Measurements from ENCODE around the gene TSPAN9. TPM values are rescaled to one million over a fixed set of nuclear protein-coding genes. Genes with fewer than 3 reads are reported as not detected.

TSPAN9 gene
- total RNA-seq, 1 experiment from 2014 or later: 9.6 TPM

GRCh38 chr12:3032161-3032560 lies 45.0 kb upstream of the TSPAN9 start:
- BruUV-seq (replicated peaks): no TSS peak
- no peak overlapping the region for H3K4me3 ChIP-seq
- no peaks in the 10 kb centered on the region for H3K79me2 ChIP-seq (ENCODE audit: low read depth)
- H3K4me2 ChIP-seq: no peak overlapping the region
- 0 out of 2 replicates have a peak, but pooled peaks cover 8% of the 10 kb centered on the region for H4K20me1 ChIP-seq (ENCODE audit: insufficient read depth)
- H3K9me2 ChIP-seq (ENCODE audit: insufficient read depth): no peaks in the 10 kb centered on the region
- TF ChIP-seq EZH2 (IDR thresholded peaks at IDR 0.05; ENCODE audit: low read depth): no peak
- TF ChIP-seq, protein P1, sequence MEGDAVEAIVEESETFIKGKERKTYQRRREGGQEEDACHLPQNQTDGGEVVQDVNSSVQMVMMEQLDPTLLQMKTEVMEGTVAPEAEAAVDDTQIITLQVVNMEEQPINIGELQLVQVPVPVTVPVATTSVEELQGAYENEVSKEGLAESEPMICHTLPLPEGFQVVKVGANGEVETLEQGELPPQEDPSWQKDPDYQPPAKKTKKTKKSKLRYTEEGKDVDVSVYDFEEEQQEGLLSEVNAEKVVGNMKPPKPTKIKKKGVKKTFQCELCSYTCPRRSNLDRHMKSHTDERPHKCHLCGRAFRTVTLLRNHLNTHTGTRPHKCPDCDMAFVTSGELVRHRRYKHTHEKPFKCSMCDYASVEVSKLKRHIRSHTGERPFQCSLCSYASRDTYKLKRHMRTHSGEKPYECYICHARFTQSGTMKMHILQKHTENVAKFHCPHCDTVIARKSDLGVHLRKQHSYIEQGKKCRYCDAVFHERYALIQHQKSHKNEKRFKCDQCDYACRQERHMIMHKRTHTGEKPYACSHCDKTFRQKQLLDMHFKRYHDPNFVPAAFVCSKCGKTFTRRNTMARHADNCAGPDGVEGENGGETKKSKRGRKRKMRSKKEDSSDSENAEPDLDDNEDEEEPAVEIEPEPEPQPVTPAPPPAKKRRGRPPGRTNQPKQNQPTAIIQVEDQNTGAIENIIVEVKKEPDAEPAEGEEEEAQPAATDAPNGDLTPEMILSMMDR (conservative IDR thresholded peaks at IDR 0.05): no peak
- no peak overlapping the region for H3K27ac ChIP-seq
- ChIA-PET POLR2A (ENCODE audit: unreplicated experiment) (interaction anchor here (0.6 kb wide), 1 partner anchor 283 kb away, joined by 4 read pairs; no protein-coding TSS in a partner anchor), CTCF (no interaction called here)
- H3K4me1 ChIP-seq (replicated peaks; ENCODE audit: insufficient read depth): no peaks in the 10 kb centered on the region
- H3F3A ChIP-seq (ENCODE audit: insufficient read depth, low read depth): no peaks in the 10 kb centered on the region
- intact Hi-C loops (cut with micrococcal nuclease; ENCODE audit: unreplicated experiment): no loop called here
- no peaks in the 10 kb centered on the region for H3K9me3 ChIP-seq (ENCODE audit: insufficient read depth, low read depth)
- no peaks in the 10 kb centered on the region for H3K27me3 ChIP-seq (ENCODE audit: insufficient read depth, low read depth)
- no peak overlapping the region for H2AFZ ChIP-seq
- no peak for DNase-seq
- no peaks in the 10 kb centered on the region for H3K36me3 ChIP-seq (ENCODE audit: low read depth)

DNA sequence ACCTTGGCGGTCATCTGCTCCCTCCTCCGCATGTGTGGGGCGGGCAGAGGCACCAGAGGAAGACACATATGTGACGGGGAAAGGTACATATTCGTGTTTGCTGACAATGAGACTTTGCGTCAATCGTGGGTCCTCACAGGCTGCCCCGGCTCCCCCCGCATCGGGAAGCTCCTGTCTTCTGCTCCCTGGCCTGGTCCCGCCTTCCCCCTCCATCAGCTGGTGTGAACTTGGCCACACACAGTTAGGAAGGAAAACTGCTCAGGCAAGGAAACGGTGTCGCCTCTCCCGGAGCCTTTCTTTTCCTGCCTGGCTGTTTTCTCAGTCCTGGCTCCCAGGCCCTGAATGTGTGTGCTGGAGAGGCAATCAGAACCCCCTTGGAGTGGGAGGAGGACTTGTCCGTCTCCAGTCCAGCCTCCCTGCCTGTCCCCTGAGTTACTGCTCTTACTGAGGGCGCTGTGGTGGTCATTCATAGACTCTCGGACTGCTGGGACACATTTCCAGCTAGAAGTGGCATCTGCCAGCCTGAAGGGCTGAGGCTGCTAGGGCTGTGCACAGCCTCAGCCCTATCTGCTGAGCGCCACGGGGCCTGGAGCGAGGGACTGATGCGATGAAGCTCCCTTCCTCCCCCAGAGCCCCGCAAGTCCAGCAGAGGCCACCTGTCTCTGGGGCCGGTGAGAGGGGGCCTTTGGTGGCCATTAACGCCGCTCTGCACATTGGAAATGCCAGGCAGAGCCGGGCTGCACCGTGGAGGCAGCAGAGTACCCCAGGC lies 44.2 kb upstream of the TSPAN9 start:
- no peak overlapping the region for H3K4me3 ChIP-seq
- no TSS peak for BruUV-seq (replicated peaks)
- 0 out of 2 replicates have a peak, but pooled peaks cover 8% of the 10 kb centered on the region for H4K20me1 ChIP-seq (ENCODE audit: insufficient read depth)
- H3K4me2 ChIP-seq: no peak overlapping the region
- H2AFZ ChIP-seq: no peak overlapping the region
- H3K9me3 ChIP-seq (ENCODE audit: insufficient read depth, low read depth): no peaks in the 10 kb centered on the region
- H3K4me1 ChIP-seq (replicated peaks; ENCODE audit: insufficient read depth): no peaks in the 10 kb centered on the region
- no peaks in the 10 kb centered on the region for H3K27me3 ChIP-seq (ENCODE audit: insufficient read depth, low read depth)
- H3F3A ChIP-seq (ENCODE audit: insufficient read depth, low read depth): no peaks in the 10 kb centered on the region
- no peak overlapping the region for H3K27ac ChIP-seq
- TF ChIP-seq EZH2 (IDR thresholded peaks at IDR 0.05; ENCODE audit: low read depth): no peak
- TF ChIP-seq, protein P1 (conservative IDR thresholded peaks at IDR 0.05): no peak
- CTCF ChIA-PET: no interaction called here
- H3K9me2 ChIP-seq (ENCODE audit: insufficient read depth): no peaks in the 10 kb centered on the region
- POLR2A ChIA-PET (ENCODE audit: unreplicated experiment): interaction anchor here (0.6 kb wide), 1 partner anchor 283 kb away, joined by 4 read pairs; no protein-coding TSS in a partner anchor
- intact Hi-C loops (cut with micrococcal nuclease; ENCODE audit: unreplicated experiment): no loop called here
- no peaks in the 10 kb centered on the region for H3K36me3 ChIP-seq (ENCODE audit: low read depth)
- DNase-seq: no peak
- no peaks in the 10 kb centered on the region for H3K79me2 ChIP-seq (ENCODE audit: low read depth)

DNA sequence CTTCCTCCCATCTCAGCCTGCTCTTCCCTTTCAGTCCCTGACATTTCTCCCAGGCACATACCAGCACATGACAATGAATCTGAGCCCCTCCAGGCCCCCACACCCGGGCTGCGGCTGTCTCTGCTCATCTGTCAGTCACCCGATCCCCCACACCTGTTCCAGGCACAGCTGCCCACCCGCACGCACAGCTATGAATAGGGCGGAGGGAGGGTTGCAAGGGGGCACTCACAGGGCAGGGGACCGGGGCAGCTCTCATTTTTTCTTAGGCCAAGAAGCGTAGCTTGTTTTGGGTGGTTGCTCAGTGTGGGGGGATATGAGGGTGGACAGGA lies 43.7 kb upstream of the TSPAN9 start:
- POLR2A ChIA-PET (ENCODE audit: unreplicated experiment): interaction anchor here (1.0 kb wide), 1 partner anchor 75 kb away, joined by 4 read pairs; no protein-coding TSS in a partner anchor
- no peaks in the 10 kb centered on the region for H3K9me2 ChIP-seq (ENCODE audit: insufficient read depth)

More for the DNA sequence above, 43.7 kb upstream of the TSPAN9 start:
- Histone ChIP-seq H3K4me2 (no peak overlapping the region), H3K27me3 (ENCODE audit: insufficient read depth, low read depth) (no peaks in the 10 kb centered on the region), H3K4me1 (replicated peaks; ENCODE audit: insufficient read depth) (no peaks in the 10 kb centered on the region), H3K9me3 (ENCODE audit: insufficient read depth, low read depth) (no peaks in the 10 kb centered on the region), H3F3A (ENCODE audit: insufficient read depth, low read depth) (no peaks in the 10 kb centered on the region), H4K20me1 (ENCODE audit: insufficient read depth) (0 out of 2 replicates have a peak, but pooled peaks cover 8% of the 10 kb centered on the region), H2AFZ (no peak overlapping the region), H3K79me2 (ENCODE audit: low read depth) (no peaks in the 10 kb centered on the region), H3K4me3 (no peak overlapping the region), H3K27ac (no peak overlapping the region), H3K36me3 (ENCODE audit: low read depth) (no peaks in the 10 kb centered on the region)
- DNase-seq: no peak
- intact Hi-C loops (cut with micrococcal nuclease; ENCODE audit: unreplicated experiment): no loop called here
- TF ChIP-seq, protein P1 (conservative IDR thresholded peaks at IDR 0.05): no peak
- TF ChIP-seq EZH2 (IDR thresholded peaks at IDR 0.05; ENCODE audit: low read depth): no peak
- CTCF ChIA-PET: no interaction called here
- no TSS peak for BruUV-seq (replicated peaks)
